Kidney epithelial cell (primary cell): ENCODE measurements around the gene RGS7. TPM values are rescaled to one million over a fixed set of nuclear protein-coding genes. Genes with fewer than 3 reads are reported as not detected.

Source experiments
- DNase-seq: peaks from one replicate; pipeline ENCODE4 v3.0.0-alpha.2; 2010; ENCODE audit warnings: low read depth
- H3K27me3 ChIP-seq: 2 replicates; pipeline ENCODE4 v1.6.0; 2011; ENCODE audit warnings: low read length; ENCODE audit not compliant: control insufficient read depth, insufficient read depth
- H3K36me3 ChIP-seq: 2 replicates; pipeline ENCODE4 v1.5.1; 2011; ENCODE audit warnings: low read length; ENCODE audit not compliant: control insufficient read depth, insufficient read depth
- H3K4me3 ChIP-seq: 2 replicates; pipeline ENCODE4 v1.5.1; 2011; ENCODE audit warnings: low read depth, mild to moderate bottlenecking, control low read depth, low read length
- total RNA-seq: library from RNA; depleted of rRNA; stranded (reverse); fragments of >200 nt; gene quantifications from 2 replicates; pipeline ENCODE4 v1.2.3, GENCODE V29; 2015
- TF ChIP-seq, protein P1 (sequence below): IDR thresholded peaks from 2 replicates; pipeline ENCODE4 v1.5.1; 2011; ENCODE audit warnings: mild to moderate bottlenecking, moderate library complexity, low read length, control low read depth, inconsistent platforms; ENCODE audit not compliant: insufficient read depth, poor library complexity, severe bottlenecking

Gene RGS7
- total RNA-seq, 1 donor from 2014 or later, result 1.5 TPM

DNA sequence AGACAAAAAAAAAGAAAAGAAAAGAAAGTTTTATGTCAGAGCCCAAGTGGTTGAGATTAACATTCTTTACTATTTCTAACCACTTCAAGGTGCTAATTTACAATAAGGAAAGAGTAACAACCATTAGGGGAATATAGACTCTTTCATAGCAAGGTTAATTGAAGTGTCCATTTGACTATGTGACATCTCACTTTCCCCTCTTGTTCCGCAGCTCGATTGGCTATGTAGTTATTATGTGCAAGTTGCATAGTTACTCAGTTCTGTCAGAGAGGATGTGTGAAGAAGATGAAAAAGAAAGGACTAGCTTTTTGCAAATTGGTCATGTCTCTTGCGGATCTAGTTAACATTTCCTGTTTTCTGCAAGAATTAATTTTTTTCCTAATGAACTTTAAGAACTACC is 273.7 kb downstream of the RGS7 start:
- H3K27me3 ChIP-seq, result no peaks in the 10 kb centered on the region
- H3K4me3 ChIP-seq, result no peak overlapping the region
- no peak for DNase-seq
- TF ChIP-seq, protein P1, sequence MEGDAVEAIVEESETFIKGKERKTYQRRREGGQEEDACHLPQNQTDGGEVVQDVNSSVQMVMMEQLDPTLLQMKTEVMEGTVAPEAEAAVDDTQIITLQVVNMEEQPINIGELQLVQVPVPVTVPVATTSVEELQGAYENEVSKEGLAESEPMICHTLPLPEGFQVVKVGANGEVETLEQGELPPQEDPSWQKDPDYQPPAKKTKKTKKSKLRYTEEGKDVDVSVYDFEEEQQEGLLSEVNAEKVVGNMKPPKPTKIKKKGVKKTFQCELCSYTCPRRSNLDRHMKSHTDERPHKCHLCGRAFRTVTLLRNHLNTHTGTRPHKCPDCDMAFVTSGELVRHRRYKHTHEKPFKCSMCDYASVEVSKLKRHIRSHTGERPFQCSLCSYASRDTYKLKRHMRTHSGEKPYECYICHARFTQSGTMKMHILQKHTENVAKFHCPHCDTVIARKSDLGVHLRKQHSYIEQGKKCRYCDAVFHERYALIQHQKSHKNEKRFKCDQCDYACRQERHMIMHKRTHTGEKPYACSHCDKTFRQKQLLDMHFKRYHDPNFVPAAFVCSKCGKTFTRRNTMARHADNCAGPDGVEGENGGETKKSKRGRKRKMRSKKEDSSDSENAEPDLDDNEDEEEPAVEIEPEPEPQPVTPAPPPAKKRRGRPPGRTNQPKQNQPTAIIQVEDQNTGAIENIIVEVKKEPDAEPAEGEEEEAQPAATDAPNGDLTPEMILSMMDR, result no peak
- no peaks in the 10 kb centered on the region for H3K36me3 ChIP-seq

DNA sequence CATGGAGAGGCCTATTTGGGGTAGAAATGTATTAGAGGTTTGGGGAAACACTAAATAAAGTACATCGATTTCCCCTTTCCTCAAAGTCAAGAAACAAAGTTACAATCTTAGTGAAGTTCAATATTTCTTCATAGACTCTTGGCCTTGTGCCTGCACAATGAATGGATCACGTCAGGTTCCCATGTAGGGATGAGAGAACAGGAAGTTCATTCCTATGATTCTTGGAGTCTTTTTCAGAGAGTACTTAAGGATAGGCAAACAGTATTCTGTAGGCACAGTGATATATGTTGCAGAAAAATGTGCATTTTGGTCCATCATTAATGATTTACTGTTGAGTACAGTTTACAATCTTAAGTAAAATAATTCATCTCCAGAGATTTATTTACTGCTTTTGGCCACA is 275.5 kb downstream of the RGS7 start:
- H3K4me3 ChIP-seq, result no peak overlapping the region
- no peaks in the 10 kb centered on the region for H3K27me3 ChIP-seq
- TF ChIP-seq, protein P1, result no peak
- DNase-seq, result no peak
- H3K36me3 ChIP-seq, result no peaks in the 10 kb centered on the region

DNA sequence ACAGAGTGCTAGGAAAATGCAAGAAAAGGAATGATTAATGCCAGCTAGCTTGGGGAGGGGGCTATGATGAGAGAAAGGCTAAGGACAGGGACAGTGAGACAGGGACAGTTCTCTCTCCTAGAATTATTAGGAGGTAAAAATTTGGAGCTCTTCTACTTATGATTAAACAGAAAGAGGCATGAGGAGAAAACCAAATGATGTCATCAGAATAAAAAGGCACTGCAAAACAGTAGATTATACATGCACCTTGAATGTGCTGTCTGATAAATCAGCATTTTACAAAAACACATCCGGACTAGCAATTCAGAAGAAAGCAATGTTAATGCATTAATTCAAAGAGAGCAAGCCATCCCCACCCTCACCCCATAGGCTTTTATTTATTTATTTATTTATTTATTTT is 277.5 kb downstream of the RGS7 start:
- Histone ChIP-seq H3K4me3 (no peak overlapping the region), H3K36me3 (no peaks in the 10 kb centered on the region), H3K27me3 (no peaks in the 10 kb centered on the region)
- TF ChIP-seq, protein P1, result no peak
- DNase-seq, result no peak

DNA sequence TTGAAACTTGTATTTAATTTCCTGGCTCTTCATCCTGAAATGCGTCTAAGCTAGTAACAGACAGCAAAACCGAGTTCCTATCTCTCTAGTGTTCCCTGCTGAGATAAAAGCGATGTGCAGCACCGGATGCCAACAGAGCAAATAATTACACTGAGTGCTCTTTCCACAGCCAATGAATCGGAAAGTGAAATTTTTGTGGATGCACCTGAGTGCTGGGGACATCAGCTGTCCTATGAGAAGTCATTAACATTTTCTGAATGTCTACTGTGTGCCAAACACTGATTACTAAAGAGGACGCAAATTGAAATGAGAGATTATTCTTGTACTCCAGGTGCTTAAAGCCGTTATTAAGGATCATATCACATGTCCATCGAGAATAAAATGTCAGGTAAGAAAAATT is 278.0 kb downstream of the RGS7 start:
- TF ChIP-seq, protein P1, result no peak
- Histone ChIP-seq H3K4me3 (no peak overlapping the region), H3K27me3 (no peaks in the 10 kb centered on the region), H3K36me3 (no peaks in the 10 kb centered on the region)
- DNase-seq, result no peak

DNA sequence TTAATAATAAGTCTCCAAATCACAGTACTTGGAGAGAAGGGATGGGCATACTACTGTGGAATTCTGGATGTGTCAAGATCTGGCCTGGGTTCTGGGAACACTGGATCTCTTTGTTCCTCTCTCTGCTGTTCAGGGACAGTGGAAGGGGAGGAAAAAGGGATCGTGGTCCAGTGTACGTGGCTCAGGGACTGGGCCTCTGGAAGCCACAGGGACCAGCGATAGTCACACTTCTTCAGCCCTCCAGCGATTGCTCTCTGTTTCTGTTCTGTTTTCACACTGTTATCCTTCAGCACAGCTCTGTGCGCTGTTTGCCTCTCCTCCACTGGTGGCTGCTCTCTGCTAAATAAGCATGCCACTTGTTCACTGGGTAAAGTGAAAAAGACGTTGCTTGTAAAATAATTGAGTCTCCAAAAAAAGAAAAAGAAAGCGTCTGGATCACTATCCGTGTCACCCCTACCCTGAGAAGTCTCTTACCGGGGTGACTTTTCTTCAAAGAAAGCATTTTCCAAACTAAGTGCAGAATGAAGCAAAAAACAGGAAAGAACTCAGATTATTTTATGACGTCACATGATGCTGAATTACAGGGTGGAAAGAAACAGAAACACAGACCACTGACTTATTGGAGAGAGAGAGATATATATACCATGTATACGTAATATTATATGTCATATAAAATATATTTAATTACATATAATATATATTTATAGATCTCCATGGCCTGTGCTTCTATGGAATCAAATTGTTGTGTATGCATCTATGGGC is 279.4 kb downstream of the RGS7 start:
- no peak for DNase-seq
- TF ChIP-seq, protein P1, result no peak
- no peaks in the 10 kb centered on the region for H3K27me3 ChIP-seq
- H3K36me3 ChIP-seq, result no peaks in the 10 kb centered on the region
- H3K4me3 ChIP-seq, result no peak overlapping the region

DNA sequence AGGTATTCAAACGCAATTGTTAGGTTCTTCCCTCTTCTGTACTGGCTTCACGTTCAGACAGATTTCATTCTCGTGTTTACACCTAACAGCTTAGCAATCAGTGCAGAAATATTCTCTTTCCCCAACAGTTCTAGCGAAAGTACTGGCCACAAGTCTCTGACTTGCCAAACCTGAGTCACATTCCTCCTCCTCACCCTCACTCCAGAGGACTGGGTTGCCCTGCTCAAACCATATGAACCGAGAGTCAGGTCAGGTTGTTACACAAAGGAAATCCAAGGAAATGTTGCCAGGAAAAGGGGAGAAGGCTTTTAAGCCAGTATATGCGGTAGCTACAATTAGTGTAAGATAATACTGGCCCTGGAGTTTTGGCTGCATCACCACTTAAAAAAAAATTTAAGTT is 282.5 kb downstream of the RGS7 start:
- TF ChIP-seq, protein P1, result no peak
- DNase-seq, result no peak
- Histone ChIP-seq H3K4me3 (no peak overlapping the region), H3K36me3 (no peaks in the 10 kb centered on the region), H3K27me3 (no peaks in the 10 kb centered on the region)
